CD4-positive, alpha-beta T cell (primary cell): ENCODE measurements around the gene ZNF578. TPM values are rescaled to one million over a fixed set of nuclear protein-coding genes. Genes with fewer than 3 reads are reported as not detected.
"Not testable (repeated sequence)": the region's sequence is repeated elsewhere in the genome, so short reads cannot be mapped to it uniquely, and the experiment has no call there.

Experiments
- ATAC-seq: fragments of 200-7000 bp; cut with Tn5 transposase; one replicate; pipeline ENCODE4 v1.10.0; 2022; ENCODE audit warnings: mild to moderate bottlenecking; ENCODE audit not compliant: poor library complexity
- CTCF ChIA-PET: fragments of 350-600 bp; sonication (Branson Sonifier 250); formaldehyde crosslinking; loops from one replicate; lab custom pipeline; 2021; ENCODE audit warnings: antibody characterized with exemption, inconsistent platforms; lab: Charles Lee
- POLR2A ChIA-PET: fragments of 350-600 bp; sonication (Branson Sonifier 250); formaldehyde crosslinking; loops from one replicate; lab custom pipeline; 2021; ENCODE audit warnings: antibody characterized with exemption, inconsistent platforms; lab: Charles Lee
- DNase-seq, 14 experiments: peaks; one replicate each; pipeline ENCODE4 v3.0.0-alpha.2; 2013 to 2020; ENCODE audit warnings: mixed read lengths in 2 of 14
- H3K27ac ChIP-seq, 2 donors: one replicate each; pipeline versions ENCODE4 v1.5.1 to v1.7.0; 2013; ENCODE audit warnings: low read length in 2 of 2, low read depth in 1 of 2, mild to moderate bottlenecking in 1 of 2
- H3K27me3 ChIP-seq, 2 experiments: 1 replicate in 1 of 2; 2 replicates in 1 of 2; pipeline versions ENCODE4 v1.6.1 to v1.7.0; 2013; ENCODE audit warnings: low read length in 2 of 2, control low read depth in 1 of 2, mild to moderate bottlenecking in 1 of 2, moderate library complexity in 1 of 2; ENCODE audit not compliant: insufficient read depth in 2 of 2, control insufficient read depth in 1 of 2
- H3K36me3 ChIP-seq: one replicate; pipeline ENCODE4 v1.6.1; 2013; ENCODE audit warnings: low read length, control low read depth; ENCODE audit not compliant: insufficient read depth
- H3K4me1 ChIP-seq: one replicate; pipeline ENCODE4 v1.6.1; 2013; ENCODE audit warnings: low read length, control low read depth; ENCODE audit not compliant: insufficient read depth
- H3K4me3 ChIP-seq: one replicate; pipeline ENCODE4 v1.5.1; 2013; ENCODE audit warnings: mild to moderate bottlenecking, low read length, moderate library complexity
- H3K9me3 ChIP-seq, 2 experiments: 1 replicate in 1 of 2; 2 replicates in 1 of 2; pipeline versions ENCODE4 v1.6.1 to v1.7.0; 2013; ENCODE audit warnings: low read length in 2 of 2, mild to moderate bottlenecking in 2 of 2, control low read depth in 1 of 2, moderate library complexity in 1 of 2; ENCODE audit not compliant: control insufficient read depth in 1 of 2, insufficient read depth in 1 of 2
- H3K27ac Mint-ChIP-seq: one replicate; pipeline ENCODE4 v1.8.0; 2020; ENCODE audit warnings: mixed read lengths
- H3K27me3 Mint-ChIP-seq: one replicate; pipeline ENCODE4 v1.8.0; 2021; ENCODE audit warnings: mixed read lengths
- H3K36me3 Mint-ChIP-seq: one replicate; pipeline ENCODE4 v1.8.0; 2021; ENCODE audit warnings: low read depth, mixed read lengths
- H3K4me1 Mint-ChIP-seq: one replicate; pipeline ENCODE4 v1.8.0; 2021; ENCODE audit warnings: low read depth, mixed read lengths
- H3K4me3 Mint-ChIP-seq: one replicate; pipeline ENCODE4 v1.8.0; 2020; ENCODE audit warnings: mild to moderate bottlenecking, mixed read lengths
- H3K9me3 Mint-ChIP-seq: one replicate; pipeline ENCODE4 v1.8.0; 2020; ENCODE audit warnings: mixed read lengths
- CTCF ChIP-seq: fragments of 200-600 bp; IDR thresholded peaks from one replicate; pipeline ENCODE4 v1.8.0; 2022; ENCODE audit warnings: antibody characterized with exemption, mild to moderate bottlenecking
- intact Hi-C, 2 experiments: fragments of 100-400 bp; cut with DNase I in 1 of 2; cut with micrococcal nuclease in 1 of 2; formaldehyde crosslinking; loops; one replicate each; pipeline versions ENCODE4 v1.15.1 to v1.9.0; 2023 to 2025; cut with DNase I, micrococcal nuclease
- total RNA-seq, 174 experiments: library from RNA in 2 of 174; stranded (reverse) in 2 of 174; gene quantifications; one replicate each; pipeline ENCODE4 v1.2.3 and lab custom pipeline; 2021 to 2026

The ZNF578 gene
- total RNA-seq, 2 experiments from 2014 or later, result 1.6 TPM

GRCh38 chr19:52541608-52542007, 88.3 kb downstream of the ZNF578 start:
- intact Hi-C loops, result no loop called here
- Histone ChIP-seq H3K9me3 (peaks cover 15 to 19% of the 10 kb centered on the region in 2 experiments), H3K27me3 (no peaks in the 10 kb centered on the region), H3K4me3 (no peak overlapping the region), H3K27ac (no peak overlapping the region), H3K36me3 (peaks cover 40% of the 10 kb centered on the region), H3K4me1 (peaks cover 15% of the 10 kb centered on the region)
- Mint-ChIP-seq H3K4me3 (no peak overlapping the region), H3K9me3 (peaks cover 6% of the 10 kb centered on the region), H3K36me3 (peaks cover 82% of the 10 kb centered on the region), H3K4me1 (peaks cover 20% of the 10 kb centered on the region), H3K27ac (no peak overlapping the region), H3K27me3 (no peaks in the 10 kb centered on the region)
- ATAC-seq (no peak), DNase-seq (no peak)
- TF ChIP-seq CTCF, result no peak
- ChIA-PET CTCF (no interaction called here), POLR2A (no interaction called here)

- H3K27ac Mint-ChIP-seq, CTCF ChIA-PET, intact Hi-C loops, H3K27me3 ChIP-seq, ATAC-seq, POLR2A ChIA-PET, H3K27me3 Mint-ChIP-seq, H3K4me3 ChIP-seq, H3K27ac ChIP-seq, H3K9me3 Mint-ChIP-seq, H3K4me3 Mint-ChIP-seq, DNase-seq: not testable (repeated sequence)
- peaks cover 83% of the 10 kb centered on the region for H3K36me3 Mint-ChIP-seq
- Histone ChIP-seq H3K4me1 (peaks cover 11% of the 10 kb centered on the region), H3K36me3 (peaks cover 49% of the 10 kb centered on the region), H3K9me3 (peaks cover 19 to 23% of the 10 kb centered on the region in 2 experiments)
- H3K4me1 Mint-ChIP-seq, result peaks cover 15% of the 10 kb centered on the region
Observed at GRCh38 chr19:52542541-52542940, 89.2 kb downstream of the ZNF578 start.

GRCh38 chr19:52542984-52543664, 89.8 kb downstream of the ZNF578 start:
- peak in 7 of 14 experiments; percentile 2 to 74 (median 27) for DNase-seq
- ATAC-seq, result peak; percentile 46
- Mint-ChIP-seq H3K4me3 (peak overlapping the region; percentile 15), H3K27ac (peak overlapping the region; percentile 69), H3K9me3 (peaks cover 6% of the 10 kb centered on the region), H3K36me3 (peaks cover 87% of the 10 kb centered on the region), H3K4me1 (peaks cover 15% of the 10 kb centered on the region), H3K27me3 (no peaks in the 10 kb centered on the region)
- ChIA-PET CTCF (no interaction called here), POLR2A (no interaction called here)
- Histone ChIP-seq H3K27ac (peak overlapping the region in 1 of 2 donors; percentile 15), H3K9me3 (peaks cover 21 to 23% of the 10 kb centered on the region in 2 experiments), H3K27me3 (no peaks in the 10 kb centered on the region), H3K36me3 (peaks cover 55% of the 10 kb centered on the region), H3K4me1 (peaks cover 11% of the 10 kb centered on the region), H3K4me3 (no peak overlapping the region)
- intact Hi-C loops, result no loop called here
- TF ChIP-seq CTCF, result no peak
